Neuronal stem cell (in vitro differentiated cells): Measurements from ENCODE around the gene IFITM2. TPM values are rescaled to one million over a fixed set of nuclear protein-coding genes. Genes with fewer than 3 reads are reported as not detected.
A peak's percentile ranks its signal among the peaks of the same experiment; 100 is the strongest.

Experiments used
- DNase-seq: peaks from one replicate; pipeline ENCODE4 v3.0.0-alpha.2; 2013; ENCODE audit warnings: low spot score
- H2AFZ ChIP-seq: one replicate; pipeline ENCODE4 v1.6.1; 2013; ENCODE audit warnings: mild to moderate bottlenecking, low read length, inconsistent platforms
- H2AK5ac ChIP-seq: 2 replicates; pipeline ENCODE4 v1.6.1; 2013; ENCODE audit warnings: low read depth, mild to moderate bottlenecking, inconsistent platforms, low read length, moderate library complexity, mixed read lengths
- H2BK120ac ChIP-seq: 2 replicates; pipeline ENCODE4 v1.6.1; 2013; ENCODE audit warnings: low read depth, mild to moderate bottlenecking, inconsistent platforms, low read length, moderate library complexity, mixed read lengths
- H2BK12ac ChIP-seq: one replicate; pipeline ENCODE4 v1.6.1; 2013; ENCODE audit warnings: low read length, inconsistent platforms
- H2BK15ac ChIP-seq: 2 replicates; pipeline ENCODE4 v1.6.1; 2013; ENCODE audit warnings: mild to moderate bottlenecking, low read length, inconsistent platforms, mixed read lengths
- H2BK5ac ChIP-seq: one replicate; pipeline ENCODE4 v1.6.1; 2013; ENCODE audit warnings: inconsistent platforms, mild to moderate bottlenecking, low read length, moderate library complexity
- H3K14ac ChIP-seq: one replicate; pipeline ENCODE4 v1.6.1; 2013; ENCODE audit warnings: low read length, inconsistent platforms
- H3K18ac ChIP-seq: 2 replicates; pipeline ENCODE4 v1.6.1; 2013; ENCODE audit warnings: low read length, inconsistent platforms
- H3K23ac ChIP-seq: 2 replicates; pipeline ENCODE4 v1.6.1; 2013; ENCODE audit warnings: low read depth, mild to moderate bottlenecking, mixed read lengths, low read length, inconsistent platforms; ENCODE audit not compliant: poor library complexity
- H3K27ac ChIP-seq: replicated peaks from 3 replicates; pipeline ENCODE4 v1.5.1; 2013; ENCODE audit warnings: low read length, inconsistent platforms
- H3K27me3 ChIP-seq, 3 experiments: 2 replicates each; pipeline ENCODE4 v1.6.1; 2013; ENCODE audit warnings: low read length in 3 of 3, mild to moderate bottlenecking in 2 of 3, inconsistent platforms in 1 of 3, low read depth in 1 of 3, mixed read lengths in 1 of 3, moderate library complexity in 1 of 3; ENCODE audit not compliant: control insufficient read depth in 3 of 3, insufficient read depth in 3 of 3
- H3K36me3 ChIP-seq, 2 donors: replicated peaks in 1 of 2; 2 replicates each; pipeline ENCODE4 v1.6.1; 2013; ENCODE audit warnings: low read length in 2 of 2; ENCODE audit not compliant: control insufficient read depth in 2 of 2, insufficient read depth in 2 of 2
- H3K4ac ChIP-seq: 2 replicates; pipeline ENCODE4 v1.6.1; 2013; ENCODE audit warnings: inconsistent platforms, mild to moderate bottlenecking, low read length, moderate library complexity
- H3K4me1 ChIP-seq, 2 donors: 1 replicate in 1 of 2; 2 replicates in 1 of 2; pipeline ENCODE4 v1.6.1; 2013; ENCODE audit warnings: low read length in 2 of 2, low read depth in 1 of 2; ENCODE audit not compliant: control insufficient read depth in 2 of 2, insufficient read depth in 1 of 2
- H3K4me2 ChIP-seq: one replicate; pipeline ENCODE4 v1.6.1; 2013; ENCODE audit warnings: mild to moderate bottlenecking, low read length, inconsistent platforms; ENCODE audit not compliant: insufficient read depth, poor library complexity, severe bottlenecking
- H3K4me3 ChIP-seq, 2 donors: 2 replicates each; pipeline ENCODE4 v1.5.1; 2013; ENCODE audit warnings: low read length in 2 of 2, mild to moderate bottlenecking in 2 of 2, inconsistent platforms in 1 of 2, moderate library complexity in 1 of 2
- H3K79me1 ChIP-seq: one replicate; pipeline ENCODE4 v1.6.1; 2013; ENCODE audit warnings: low read depth, mild to moderate bottlenecking, inconsistent platforms, low read length, moderate library complexity
- H3K9ac ChIP-seq: one replicate; pipeline ENCODE4 v1.6.1; 2013; ENCODE audit warnings: mild to moderate bottlenecking, low read depth, low read length, inconsistent platforms; ENCODE audit not compliant: poor library complexity
- H3K9me3 ChIP-seq, 2 donors: replicated peaks in 1 of 2; 2 replicates each; pipeline versions ENCODE3 to v1.6.1; 2013; ENCODE audit warnings: low read length in 2 of 2, mild to moderate bottlenecking in 2 of 2, inconsistent platforms in 1 of 2, low read depth in 1 of 2, mixed read lengths in 1 of 2, moderate library complexity in 1 of 2; ENCODE audit not compliant: control insufficient read depth in 2 of 2, insufficient read depth in 1 of 2
- H4K8ac ChIP-seq: one replicate; pipeline ENCODE4 v1.6.1; 2013; ENCODE audit warnings: low read depth, mild to moderate bottlenecking, inconsistent platforms, low read length, moderate library complexity
- H4K91ac ChIP-seq: one replicate; pipeline ENCODE4 v1.6.1; 2013; ENCODE audit warnings: low read length, low read depth, mild to moderate bottlenecking, inconsistent platforms; ENCODE audit not compliant: poor library complexity
- WGBS, 2 donors: extraction: QIAGEN DNeasy Blood & Tissue Kit; methylation state at CpG; one replicate each; pipeline ENCODE4 v1.1.7; 2013; ENCODE audit warnings: missing lambda C conversion rate in 2 of 2, mixed read lengths in 1 of 2; ENCODE audit not compliant: insufficient read length in 2 of 2, insufficient replicate concordance in 1 of 2; ENCODE audit errors: extremely low coverage in 2 of 2; 5-methylcytosine and 5-hydroxymethylcytosine counted together
- small RNA-seq: library from polyadenylated mRNA; stranded (forward); fragments of <200 nt; extraction: miRNeasy Mini kit (QIAGEN cat#:217004); gene quantifications from one replicate; pipeline ENCODE3, GENCODE V24; 2013; ENCODE audit not compliant: insufficient read depth

IFITM2 gene

DNA sequence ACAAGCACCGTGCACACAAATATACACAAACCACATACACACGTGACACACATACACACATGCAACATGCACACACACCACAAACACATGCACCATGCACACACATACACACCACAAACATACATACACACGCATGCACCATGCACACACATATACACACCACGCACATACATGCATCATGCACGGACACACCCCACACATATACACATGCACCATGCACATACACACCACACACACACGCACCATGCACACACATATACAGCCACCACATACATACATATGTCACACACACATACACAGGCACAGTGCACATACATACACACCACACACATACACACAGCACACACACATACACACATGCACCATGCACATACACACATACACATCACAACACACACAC is 49.0 kb downstream of the IFITM2 start:
- no peak overlapping the region for H3K4me2 ChIP-seq
- peaks cover 6 to 12% of the 10 kb centered on the region in 2 donors for H3K4me1 ChIP-seq
- peaks cover 4% of the 10 kb centered on the region for H3K79me1 ChIP-seq
- WGBS, 2 donors = no CpG with 5 or more reads among the region's 6 CpGs
- no peak overlapping the region for H2BK5ac ChIP-seq
- peak overlapping the region; percentile 11 for H3K14ac ChIP-seq
- DNase-seq = no peak
- H2BK15ac ChIP-seq = no peak overlapping the region
- H2AFZ ChIP-seq = no peak overlapping the region
- H3K4ac ChIP-seq = no peak overlapping the region
- H3K4me3 ChIP-seq = peak overlapping the region in 1 of 2 donors; percentile 63
- H3K27ac ChIP-seq = no peak overlapping the region
- H2AK5ac ChIP-seq = no peak overlapping the region
- peak overlapping the region; percentile 56 for H4K91ac ChIP-seq
- peak overlapping the region; percentile 50 for H3K9ac ChIP-seq
- H3K23ac ChIP-seq = peak overlapping the region; percentile 29
- no peaks in the 10 kb centered on the region for H3K27me3 ChIP-seq
- H2BK120ac ChIP-seq = no peak overlapping the region
- no peak overlapping the region for H2BK12ac ChIP-seq
- H3K9me3 ChIP-seq = peaks cover 15 to 27% of the 10 kb centered on the region in 2 donors
- peak overlapping the region; percentile 88 for H4K8ac ChIP-seq
- H3K18ac ChIP-seq = no peak overlapping the region
- peaks cover 0 to 11% of the 10 kb centered on the region in 2 donors for H3K36me3 ChIP-seq

DNA sequence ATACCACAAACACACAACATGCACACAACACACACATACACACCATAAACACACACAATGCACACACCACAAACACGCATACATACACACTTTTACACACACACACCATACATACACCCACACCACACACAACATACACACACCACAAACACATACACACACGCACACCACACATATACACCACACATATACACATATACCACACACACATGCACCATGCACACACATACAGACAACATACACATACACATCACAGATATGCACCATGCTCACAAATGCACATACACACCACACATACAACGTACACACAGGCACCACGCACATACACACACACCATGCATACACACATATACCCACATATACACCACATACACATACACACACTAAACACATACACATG is 50.0 kb downstream of the IFITM2 start:
- no peaks in the 10 kb centered on the region for H3K27me3 ChIP-seq
- H2BK120ac ChIP-seq = no peak overlapping the region
- H3K4ac ChIP-seq = no peak overlapping the region
- no peak overlapping the region for H3K4me2 ChIP-seq
- H2AFZ ChIP-seq = no peak overlapping the region
- H3K23ac ChIP-seq = no peak overlapping the region
- H3K4me3 ChIP-seq = peak overlapping the region in 1 of 2 donors; percentile 63
- peaks cover 0 to 11% of the 10 kb centered on the region in 2 donors for H3K36me3 ChIP-seq
- H2BK12ac ChIP-seq = no peak overlapping the region
- H3K18ac ChIP-seq = no peak overlapping the region
- no peak overlapping the region for H2BK15ac ChIP-seq
- no peak for DNase-seq
- H4K91ac ChIP-seq = peak overlapping the region; percentile 56
- no peak overlapping the region for H4K8ac ChIP-seq
- H3K9ac ChIP-seq = peak overlapping the region; percentile 50
- peaks cover 15 to 28% of the 10 kb centered on the region in 2 donors for H3K9me3 ChIP-seq
- H3K14ac ChIP-seq = no peak overlapping the region
- H3K4me1 ChIP-seq = peaks cover 6 to 12% of the 10 kb centered on the region in 2 donors
- H3K79me1 ChIP-seq = peaks cover 4% of the 10 kb centered on the region
- WGBS, 2 donors = 100% methylated on average over 1 to 2 of the region's 4 CpGs
- H2BK5ac ChIP-seq = no peak overlapping the region
- H3K27ac ChIP-seq = no peak overlapping the region
- no peak overlapping the region for H2AK5ac ChIP-seq

DNA sequence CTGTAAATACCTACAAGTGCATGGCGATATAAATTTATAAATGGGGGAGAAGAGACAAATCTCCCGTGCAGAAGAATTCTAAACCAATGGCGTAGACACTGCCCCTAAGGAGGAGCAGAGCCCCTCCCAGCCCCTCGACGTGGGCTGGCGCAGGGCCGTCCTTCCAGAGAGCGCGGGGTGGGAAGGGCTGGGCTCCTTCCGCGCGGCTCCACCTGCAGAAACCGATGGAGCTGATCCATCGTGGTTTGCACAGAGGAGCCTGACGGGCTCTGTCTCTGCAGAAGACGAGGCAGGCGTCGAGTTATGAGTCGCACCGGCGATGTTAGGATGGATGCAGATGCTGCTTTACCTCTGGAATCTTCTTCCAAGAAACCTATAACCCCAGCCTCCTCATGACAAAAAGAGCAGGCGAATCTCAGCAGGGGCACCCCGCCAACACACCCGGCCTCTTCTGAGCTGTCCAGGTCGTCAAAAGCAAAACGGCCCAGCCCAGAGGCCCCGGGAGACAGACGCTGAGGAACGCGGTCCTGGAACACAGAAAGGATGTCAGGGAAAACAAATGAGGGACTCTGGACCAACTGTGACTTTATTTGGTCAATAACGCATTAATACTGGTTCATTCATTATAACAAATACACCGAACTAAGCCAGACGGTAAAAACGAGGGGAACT is 50.6 kb downstream of the IFITM2 start:
- Histone ChIP-seq H3K4me2 (no peak overlapping the region), H4K8ac (no peak overlapping the region), H3K27ac (no peak overlapping the region), H3K9ac (no peak overlapping the region), H3K27me3 (no peaks in the 10 kb centered on the region), H2AK5ac (no peak overlapping the region), H3K18ac (no peak overlapping the region), H4K91ac (no peak overlapping the region), H3K4me3 (no peak overlapping the region), H2BK120ac (no peak overlapping the region), H2BK5ac (no peak overlapping the region), H3K9me3 (peaks cover 15 to 29% of the 10 kb centered on the region in 2 donors), H3K23ac (no peak overlapping the region), H3K36me3 (peaks cover 0 to 11% of the 10 kb centered on the region in 2 donors), H3K4ac (no peak overlapping the region), H2BK15ac (no peak overlapping the region), H3K79me1 (peaks cover 4% of the 10 kb centered on the region), H3K4me1 (peaks cover 6 to 12% of the 10 kb centered on the region in 2 donors), H3K14ac (no peak overlapping the region), H2AFZ (peak overlapping the region; percentile 59), H2BK12ac (no peak overlapping the region)
- no CpG with 5 or more reads among the region's 34 CpGs for WGBS, 2 donors
- no peak for DNase-seq

Small RNA genes within 50 kb of the gene (small RNA-seq; reads per million reads assigned to genes)
- not detected for gene AC136475.6
